GM21825 (cell line): ENCODE data around the gene MACC1.
A peak's percentile ranks its signal among the peaks of the same experiment; 100 is the strongest.
"Not testable (repeated sequence)": the region's sequence is repeated elsewhere in the genome, so short reads cannot be mapped to it uniquely, and the experiment has no call there.

ENCODE experiments used
- ATAC-seq: cut with Tn5 transposase; IDR thresholded peaks from one replicate; pipeline ENCODE4 v1.9.1; 2021; ENCODE audit warnings: mild to moderate bottlenecking, moderate library complexity; ENCODE audit not compliant: unreplicated experiment

The MACC1 gene

GRCh38 chr7:20208651-20209307 is 8.4 kb downstream of the MACC1 start:
- no peak for ATAC-seq

- ATAC-seq: not testable (repeated sequence)
Observed at GRCh38 chr7:20207811-20208210, 9.4 kb downstream of the MACC1 start.

DNA sequence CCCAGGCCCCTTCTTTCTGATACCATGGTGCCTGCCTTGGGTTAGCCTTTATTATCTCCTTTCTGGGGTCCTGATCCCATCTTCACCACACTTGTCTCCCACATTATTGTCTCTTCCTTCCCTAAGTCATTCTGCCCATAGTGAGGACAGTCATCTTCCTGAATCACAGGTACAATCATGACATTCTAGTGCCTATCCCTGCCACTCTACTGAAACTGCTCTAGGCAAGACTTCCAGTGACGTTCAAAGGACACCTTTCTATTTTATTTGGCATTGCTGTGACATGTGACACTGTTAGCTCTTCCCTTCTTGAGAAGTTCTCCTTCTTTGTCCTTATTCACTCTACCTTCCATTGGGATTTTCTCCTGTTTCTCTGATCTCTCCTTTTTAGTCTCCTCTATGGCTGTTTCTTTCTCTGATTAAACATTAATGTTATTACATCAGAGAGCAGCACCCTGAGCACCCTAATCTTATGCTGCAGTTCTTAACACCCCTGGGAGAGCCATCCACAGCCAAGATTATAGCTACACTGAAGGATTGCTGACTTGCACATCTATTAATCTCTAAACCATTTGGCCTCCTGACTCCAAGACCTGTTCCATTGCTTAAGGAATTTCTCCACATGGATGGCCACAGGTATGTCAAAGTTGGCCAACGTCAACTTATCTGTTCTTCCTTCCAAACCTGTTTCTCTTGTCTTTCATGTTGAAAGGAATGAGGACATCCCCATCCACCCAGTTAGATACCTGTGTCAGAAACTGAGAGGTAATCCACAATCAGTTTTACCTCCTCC is 10.9 kb downstream of the MACC1 start:
- no peak for ATAC-seq

DNA sequence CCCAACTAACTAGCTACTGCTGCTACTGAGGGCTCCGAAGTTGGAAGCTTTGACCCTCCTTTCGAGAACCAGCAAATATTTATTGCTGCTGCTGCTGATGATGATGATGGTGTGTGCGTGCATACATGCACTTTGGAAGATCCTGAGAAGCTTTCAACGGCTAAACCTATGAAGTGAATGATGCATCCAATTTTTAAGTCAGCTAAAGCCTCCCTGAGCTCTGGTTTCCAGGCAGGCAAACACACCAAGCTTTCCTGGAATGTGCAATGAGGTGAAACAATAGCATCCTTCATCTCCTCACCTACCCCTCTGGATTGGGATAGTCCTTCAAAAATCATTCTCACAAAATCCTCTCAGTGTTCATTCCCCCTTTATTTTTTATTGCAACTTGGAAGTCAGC is 13.9 kb downstream of the MACC1 start:
- no peak for ATAC-seq

DNA sequence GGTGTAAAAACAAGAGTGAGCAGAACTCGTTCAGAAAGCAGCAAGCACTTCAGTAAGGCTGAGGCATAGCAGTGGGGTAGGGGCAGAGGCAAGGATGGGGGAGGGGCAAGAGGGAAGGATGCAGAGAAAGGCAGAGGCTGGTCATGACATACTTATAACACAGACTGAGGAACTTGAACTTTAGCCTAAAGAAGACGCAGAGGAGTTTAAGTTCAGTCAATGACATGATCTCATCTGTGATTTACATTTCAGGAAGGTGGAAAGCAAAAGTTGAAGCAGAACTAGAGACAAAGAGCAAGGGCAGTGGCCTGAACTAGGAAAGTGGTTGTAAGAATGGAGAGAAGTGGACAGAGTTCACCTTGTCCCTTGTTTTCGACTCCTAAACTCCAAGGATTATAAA is 15.8 kb downstream of the MACC1 start:
- ATAC-seq: peak; percentile 39

DNA sequence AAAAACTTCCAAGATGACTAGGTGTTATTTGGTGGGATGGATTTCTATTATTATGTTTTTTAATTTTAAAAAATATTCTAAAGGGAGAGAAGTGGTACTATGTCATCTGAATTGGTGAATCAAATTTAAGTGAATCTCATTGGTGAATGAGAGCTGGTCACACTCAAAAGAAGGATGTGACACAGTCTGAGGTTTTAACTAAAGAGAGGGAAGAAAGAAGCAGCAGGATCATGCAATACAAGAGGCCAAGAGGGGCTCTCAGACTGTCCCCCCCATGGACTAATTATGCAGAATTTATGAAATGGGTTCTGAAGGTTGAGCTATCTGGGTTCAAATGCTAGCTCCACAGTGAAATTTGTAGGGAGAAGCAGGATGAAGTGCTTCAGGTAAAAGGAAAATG is 16.2 kb downstream of the MACC1 start:
- ATAC-seq: no peak

- peak; percentile 30 for ATAC-seq
Observed at GRCh38 chr7:20200361-20200760, 16.8 kb downstream of the MACC1 start.

- ATAC-seq: peak; percentile 90
Observed at GRCh38 chr7:20199015-20199737, 18.0 kb downstream of the MACC1 start.

DNA sequence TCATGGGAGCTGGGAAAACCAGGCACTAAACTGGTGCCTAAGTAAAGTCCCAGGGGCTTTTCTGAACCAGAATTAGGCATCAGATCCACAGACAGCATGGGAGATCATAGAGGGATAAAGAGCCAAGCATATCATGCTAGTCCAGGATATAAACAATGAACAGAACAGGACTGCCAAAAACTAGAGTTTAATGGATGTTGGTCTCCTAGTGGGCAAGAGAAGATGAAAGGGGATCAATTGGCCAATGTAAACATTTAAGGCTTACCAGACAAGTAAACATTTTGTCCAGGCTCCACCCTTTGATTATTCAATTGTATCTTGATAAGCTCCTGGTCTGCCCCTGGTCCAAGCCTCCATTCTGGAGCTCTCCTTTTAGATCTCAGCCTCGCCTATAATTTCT is 18.9 kb downstream of the MACC1 start:
- ATAC-seq: no peak

GRCh38 chr7:20197837-20198236 is 19.3 kb downstream of the MACC1 start:
- no peak for ATAC-seq

- no peak for ATAC-seq
Observed at GRCh38 chr7:20197125-20197748, 19.9 kb downstream of the MACC1 start.

DNA sequence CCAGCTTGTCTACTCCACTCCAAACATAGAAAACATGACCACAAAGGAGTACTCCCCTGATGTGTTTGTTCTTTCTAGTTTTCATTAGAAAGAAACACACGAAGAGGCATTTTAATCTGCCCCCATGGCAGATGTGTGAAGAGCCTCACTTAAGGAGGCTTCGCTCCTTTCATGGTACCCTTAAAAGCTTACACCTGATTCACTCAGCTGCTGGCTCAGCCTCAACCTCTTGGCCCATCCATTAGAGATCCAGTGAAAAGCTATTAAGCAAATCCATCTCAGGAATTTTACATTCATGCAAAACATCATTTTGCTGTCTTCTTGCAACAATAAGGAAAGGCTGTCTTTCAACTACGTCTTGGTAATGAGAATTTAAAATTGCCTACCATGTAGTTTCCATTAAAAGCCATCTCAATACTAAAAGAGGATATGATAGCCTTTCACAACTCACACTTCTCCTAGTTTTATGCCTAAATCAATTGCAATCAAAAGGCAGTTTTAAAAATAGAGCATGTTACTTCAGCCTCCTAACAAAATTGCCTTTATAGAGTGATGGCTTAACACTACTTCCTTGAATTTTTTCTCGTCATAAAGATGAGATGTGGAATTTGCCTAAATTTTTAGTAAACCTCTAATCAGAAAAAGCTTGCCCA is 22.7 kb downstream of the MACC1 start:
- ATAC-seq: no peak

- no peak for ATAC-seq
Observed at GRCh38 chr7:20193873-20194272, 23.3 kb downstream of the MACC1 start.

DNA sequence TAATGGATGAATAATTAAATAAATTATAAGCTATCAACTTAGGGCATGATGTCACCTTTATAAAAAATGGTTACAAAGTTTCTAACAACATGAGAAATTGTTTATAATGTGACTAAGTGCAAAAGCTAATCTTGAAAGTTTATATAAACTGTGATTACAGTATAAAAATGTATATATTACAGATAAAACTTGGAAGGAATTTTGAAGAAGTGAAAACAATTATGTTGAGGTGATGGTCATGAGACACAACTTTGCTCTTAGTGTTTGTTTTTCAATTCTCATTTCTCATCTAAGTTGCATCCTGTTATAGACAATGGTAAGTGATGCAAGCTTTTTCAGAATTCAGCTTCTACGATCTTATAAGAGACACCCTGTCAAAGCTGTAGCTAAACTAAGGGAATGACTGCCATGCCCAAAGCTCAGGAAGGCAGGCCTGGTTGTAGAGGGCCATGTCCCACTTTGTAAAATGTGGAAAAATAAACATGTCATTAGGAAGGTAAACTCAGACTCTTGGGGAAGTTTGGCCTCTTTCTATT is 23.9 kb downstream of the MACC1 start:
- ATAC-seq: peak; percentile 82

DNA sequence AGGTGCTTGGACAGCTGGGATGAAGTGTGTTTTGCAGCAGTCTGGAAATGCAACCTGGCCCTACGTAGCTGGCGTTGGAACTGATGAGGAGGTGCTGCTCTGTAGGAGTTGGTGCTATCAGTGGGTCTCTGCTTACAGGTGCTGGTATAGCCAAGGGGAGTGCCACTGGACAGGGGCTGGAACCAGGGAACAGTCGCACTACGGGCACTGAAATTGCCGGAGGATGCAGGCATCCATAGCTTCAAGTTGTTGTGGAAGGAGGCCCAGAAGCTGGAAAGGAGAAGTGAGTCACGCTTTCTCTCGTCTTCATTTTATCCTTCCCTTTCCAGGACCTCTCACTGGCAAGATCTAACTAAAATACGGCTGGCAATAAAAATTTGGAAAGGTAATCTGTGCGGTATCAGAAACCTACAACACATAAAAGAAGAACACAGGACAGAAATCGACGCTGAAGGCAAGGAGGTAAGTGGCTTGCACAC is 25.8 kb downstream of the MACC1 start:
- ATAC-seq: no peak

DNA sequence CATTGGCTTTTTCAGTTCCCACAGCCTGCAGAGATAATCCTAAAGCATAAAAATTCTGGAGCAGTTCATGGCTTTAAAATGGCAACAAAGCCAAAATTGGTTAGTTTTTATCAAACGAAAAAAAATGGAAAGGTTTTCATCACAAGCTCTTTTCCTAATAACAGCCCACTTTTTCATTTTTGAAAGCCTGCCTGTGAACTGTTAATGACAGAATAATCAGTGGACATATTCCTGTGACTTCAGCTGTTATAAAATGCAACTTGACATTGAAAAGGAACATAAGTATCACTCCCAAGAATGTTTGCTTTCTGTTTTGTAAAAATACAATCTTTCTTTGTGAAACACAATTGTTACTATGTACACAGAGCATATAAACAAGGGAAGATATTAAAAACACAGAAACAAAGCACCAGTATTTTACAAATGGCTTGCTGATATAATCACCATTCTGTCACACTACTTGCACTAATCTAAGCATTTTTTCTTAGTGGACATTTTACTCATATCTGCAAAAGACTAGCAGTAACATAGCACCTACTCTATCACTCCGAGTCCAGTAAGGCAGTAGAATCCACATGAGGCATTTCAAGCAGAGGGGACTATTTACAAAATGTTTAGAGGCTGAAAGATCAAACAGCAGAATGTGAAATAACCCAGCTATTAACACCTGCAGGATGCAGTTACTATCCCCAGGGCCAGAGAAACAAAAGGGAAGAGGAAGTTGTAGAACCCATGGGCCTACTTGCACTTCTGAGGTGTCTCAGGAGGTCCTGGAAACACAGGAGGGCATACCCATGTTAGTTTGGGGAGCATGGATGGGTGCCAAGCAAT is 26.4 kb downstream of the MACC1 start:
- ATAC-seq: peak; percentile 41

DNA sequence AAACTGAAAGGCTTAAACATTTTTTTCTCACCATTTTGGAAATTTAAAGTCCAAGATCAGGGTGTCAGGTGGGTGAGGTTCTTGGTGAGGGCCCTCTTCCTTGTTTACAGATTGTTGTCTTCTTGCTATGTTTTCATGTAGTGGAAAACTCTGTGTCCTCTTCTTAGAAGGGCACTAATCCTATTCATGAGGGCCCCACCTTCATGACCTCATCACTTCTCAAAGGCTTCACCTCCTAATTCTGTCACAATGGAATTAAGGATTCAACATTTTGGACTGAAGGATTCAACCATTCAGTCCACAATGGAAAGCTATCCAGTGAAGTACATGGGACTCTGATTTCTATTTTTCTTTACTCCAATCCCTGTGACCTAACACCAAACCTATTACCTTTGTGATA is 27.3 kb downstream of the MACC1 start:
- ATAC-seq: no peak

DNA sequence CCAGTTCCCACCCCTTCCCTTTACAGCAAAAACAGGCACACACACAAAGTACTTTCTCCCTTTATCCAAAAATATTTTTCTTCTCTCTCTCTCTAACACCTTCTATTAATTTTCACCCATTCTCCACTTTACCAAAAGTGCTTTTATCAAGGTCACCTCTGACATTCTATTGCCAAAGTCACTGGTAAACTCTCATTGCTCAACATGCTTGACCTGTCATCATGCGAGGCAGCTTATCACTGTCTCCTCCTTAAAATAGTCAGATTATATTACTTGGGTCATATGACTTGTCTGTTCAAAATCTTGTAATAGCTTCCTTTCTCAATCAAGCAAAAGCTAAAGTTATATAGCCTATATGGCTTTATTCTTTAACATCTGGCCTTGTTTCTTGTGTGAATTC is 28.6 kb downstream of the MACC1 start:
- no peak for ATAC-seq

- ATAC-seq: not testable (repeated sequence)
Observed at GRCh38 chr7:20187850-20188249, 29.3 kb downstream of the MACC1 start.

GRCh38 chr7:20185988-20186387 is 31.2 kb downstream of the MACC1 start:
- no peak for ATAC-seq
